IMR-90 (cell line): Measurements from ENCODE around the gene ZNF786. TPM values are rescaled to one million over a fixed set of nuclear protein-coding genes. Genes with fewer than 3 reads are reported as not detected.

Experiments used
- ATAC-seq: fragments of 200-7000 bp; cut with Tn5 transposase; 2 replicates; pipeline ENCODE4 v1.9.1; 2020; ENCODE audit warnings: low read depth, mild to moderate bottlenecking, moderate library complexity
- BruUV-seq: library from RNA; stranded (reverse); fragments of 400-500 nt; replicated peaks from 2 replicates; lab custom pipeline; 2021; lab: Mats Ljungman, UMichigan
- CTCF ChIA-PET: fragments of 300-600 bp; formaldehyde crosslinking; extraction: SDS; loops from one replicate; lab custom pipeline; 2021; ENCODE audit warnings: antibody characterized with exemption; lab: Yijun Ruan, JAX
- POLR2A ChIA-PET: fragments of 300-600 bp; sonication (Branson Sonifier 250); formaldehyde crosslinking; loops from one replicate; lab custom pipeline; 2022; ENCODE audit warnings: antibody characterized with exemption; ENCODE audit not compliant: unreplicated experiment; lab: Charles Lee
- DNase-seq: peaks from one replicate; pipeline ENCODE4 v3.0.0; 2013
- H2AFZ ChIP-seq: replicated peaks from 2 replicates; pipeline ENCODE3; 2013; ENCODE audit warnings: low read length, mild to moderate bottlenecking; ENCODE audit not compliant: poor library complexity
- H2AK5ac ChIP-seq: 2 replicates; pipeline ENCODE4 v1.6.1; 2013; ENCODE audit warnings: low read depth, low read length, inconsistent platforms
- H2AK9ac ChIP-seq: replicated peaks from 2 replicates; pipeline ENCODE3; 2013; ENCODE audit warnings: mild to moderate bottlenecking, low read depth, low read length, moderate library complexity; ENCODE audit not compliant: poor library complexity
- H2BK120ac ChIP-seq: 2 replicates; pipeline ENCODE4 v1.6.1; 2013; ENCODE audit warnings: low read depth, low read length, inconsistent platforms
- H2BK15ac ChIP-seq: 3 replicates; pipeline ENCODE4 v1.6.1; 2013; ENCODE audit warnings: low read depth, low read length, inconsistent platforms
- H2BK20ac ChIP-seq: 2 replicates; pipeline ENCODE4 v1.6.1; 2013; ENCODE audit warnings: low read depth, mild to moderate bottlenecking, inconsistent platforms, low read length, moderate library complexity
- H2BK5ac ChIP-seq: 2 replicates; pipeline ENCODE4 v1.6.1; 2013; ENCODE audit warnings: mild to moderate bottlenecking, low read depth, low read length, inconsistent platforms; ENCODE audit not compliant: poor library complexity, severe bottlenecking
- H3K14ac ChIP-seq: replicated peaks from 2 replicates; pipeline ENCODE4 v1.6.1; 2013; ENCODE audit warnings: low read depth, low read length, inconsistent platforms
- H3K18ac ChIP-seq: 2 replicates; pipeline ENCODE4 v1.6.1; 2013; ENCODE audit warnings: low read depth, low read length, control low read depth
- H3K23ac ChIP-seq: 2 replicates; pipeline ENCODE4 v1.6.1; 2013; ENCODE audit warnings: low read depth, low read length, inconsistent platforms
- H3K27ac ChIP-seq: 2 replicates; pipeline ENCODE4 v1.5.1; 2013; ENCODE audit warnings: mild to moderate bottlenecking, control low read depth, low read length; ENCODE audit not compliant: insufficient read depth
- H3K27me3 ChIP-seq: 2 replicates; pipeline ENCODE4 v1.6.1; 2013; ENCODE audit warnings: low read length; ENCODE audit not compliant: control insufficient read depth, insufficient read depth
- H3K36me3 ChIP-seq: 2 replicates; pipeline ENCODE4 v1.6.1; 2013; ENCODE audit warnings: low read length, mixed read lengths; ENCODE audit not compliant: control insufficient read depth, insufficient read depth
- H3K4ac ChIP-seq: 2 replicates; pipeline ENCODE4 v1.6.1; 2013; ENCODE audit warnings: low read depth, low read length, inconsistent platforms
- H3K4me1 ChIP-seq: 2 replicates; pipeline ENCODE4 v1.6.1; 2013; ENCODE audit warnings: low read length, mixed read lengths; ENCODE audit not compliant: control insufficient read depth, insufficient read depth
- H3K4me2 ChIP-seq: 2 replicates; pipeline ENCODE4 v1.6.1; 2013; ENCODE audit warnings: low read depth, mild to moderate bottlenecking, control low read depth, low read length, moderate library complexity
- H3K4me3 ChIP-seq: 2 replicates; pipeline ENCODE4 v1.5.1; 2013; ENCODE audit warnings: low read depth, mild to moderate bottlenecking, control low read depth, low read length, moderate library complexity; ENCODE audit not compliant: insufficient read depth
- H3K56ac ChIP-seq: 2 replicates; pipeline ENCODE4 v1.6.1; 2013; ENCODE audit warnings: low read length, inconsistent platforms; ENCODE audit not compliant: insufficient read depth; ENCODE audit errors: extremely low read depth
- H3K79me1 ChIP-seq, 2 experiments: 2 replicates each; pipeline ENCODE4 v1.6.1; 2013; ENCODE audit warnings: low read length in 2 of 2, inconsistent platforms in 1 of 2, low read depth in 1 of 2
- H3K9ac ChIP-seq: 2 replicates; pipeline ENCODE4 v1.6.1; 2013; ENCODE audit warnings: low read depth, low read length, control low read depth
- H3K9me1 ChIP-seq: 2 replicates; pipeline ENCODE4 v1.6.1; 2013; ENCODE audit warnings: low read length, inconsistent platforms; ENCODE audit not compliant: insufficient read depth
- H3K9me3 ChIP-seq: 2 replicates; pipeline ENCODE4 v1.6.1; 2013; ENCODE audit warnings: low read length; ENCODE audit not compliant: control insufficient read depth, insufficient read depth
- H4K20me1 ChIP-seq: 2 replicates; pipeline ENCODE4 v1.6.1; 2013; ENCODE audit warnings: low read length, inconsistent platforms; ENCODE audit not compliant: insufficient read depth
- H4K5ac ChIP-seq: 2 replicates; pipeline ENCODE4 v1.6.1; 2013; ENCODE audit warnings: mild to moderate bottlenecking, low read depth, low read length, control low read depth
- H4K8ac ChIP-seq, 2 experiments: 2 replicates each; pipeline ENCODE4 v1.6.1; 2013; ENCODE audit warnings: low read depth in 2 of 2, low read length in 2 of 2, control low read depth in 1 of 2, inconsistent platforms in 1 of 2
- H4K91ac ChIP-seq: 2 replicates; pipeline ENCODE4 v1.6.1; 2013; ENCODE audit warnings: low read depth, low read length, inconsistent platforms; ENCODE audit not compliant: insufficient read depth
- CEBPB ChIP-seq: IDR thresholded peaks from 2 replicates; pipeline ENCODE4 v1.6.1; 2012; ENCODE audit warnings: low read depth, low read length, improper control_type of control experiment
- CHD1 ChIP-seq: IDR thresholded peaks from 2 replicates; pipeline ENCODE4 v1.6.1; 2012; ENCODE audit warnings: low read depth, low read length, improper control_type of control experiment
- FOS ChIP-seq: fragments of 150-350 bp; IDR thresholded peaks from 2 replicates; pipeline ENCODE4 v1.6.1; 2016; ENCODE audit warnings: low read depth, low read length
- MAFK ChIP-seq: IDR thresholded peaks from 2 replicates; pipeline ENCODE4 v1.6.1; 2012; ENCODE audit warnings: low read depth, low read length, improper control_type of control experiment
- MAZ ChIP-seq: IDR thresholded peaks from 2 replicates; pipeline ENCODE4 v1.6.1; 2012; ENCODE audit warnings: low read depth, mild to moderate bottlenecking, low read length, improper control_type of control experiment, moderate library complexity, borderline replicate concordance
- MXI1 ChIP-seq: IDR thresholded peaks from 2 replicates; pipeline ENCODE4 v1.6.1; 2012; ENCODE audit warnings: low read depth, mild to moderate bottlenecking, low read length, moderate library complexity, borderline replicate concordance
- POLR2A ChIP-seq: IDR thresholded peaks from 2 replicates; pipeline ENCODE4 v1.6.1; 2012; ENCODE audit warnings: mild to moderate bottlenecking, low read depth, low read length
- RAD21 ChIP-seq: IDR thresholded peaks from 2 replicates; pipeline ENCODE4 v1.6.1; 2012; ENCODE audit warnings: low read length, improper control_type of control experiment
- RCOR1 ChIP-seq: IDR thresholded peaks from 2 replicates; pipeline ENCODE4 v1.6.1; 2012; ENCODE audit warnings: mild to moderate bottlenecking, low read length, improper control_type of control experiment; ENCODE audit not compliant: insufficient replicate concordance
- RFX5 ChIP-seq: IDR thresholded peaks from 2 replicates; pipeline ENCODE4 v1.8.0; 2012; ENCODE audit warnings: low read depth, mild to moderate bottlenecking, low read length, moderate library complexity
- SMC3 ChIP-seq: fragments of 150-350 bp; IDR thresholded peaks from 2 replicates; pipeline ENCODE4 v1.6.1; 2016; ENCODE audit warnings: low read depth, mild to moderate bottlenecking, antibody characterized with exemption, low read length, moderate library complexity
- USF2 ChIP-seq: fragments of 150-350 bp; IDR thresholded peaks from 2 replicates; pipeline ENCODE4 v1.6.1; 2017; ENCODE audit warnings: mild to moderate bottlenecking, antibody characterized with exemption, low read length, low read depth
- WGBS, 2 experiments: methylation state at CpG; one replicate each; pipeline versions ENCODE4 v1.1.5 to v1.1.7; 2013; ENCODE audit warnings: missing lambda C conversion rate in 2 of 2; ENCODE audit not compliant: insufficient read length in 1 of 2; ENCODE audit errors: extremely low coverage in 2 of 2; 5-methylcytosine and 5-hydroxymethylcytosine counted together
- dilution Hi-C: fragments of 300-500 bp; cut with HindIII; formaldehyde crosslinking; loops from one replicate; pipeline ENCODE4 v1.14.3; 2018; ENCODE audit warnings: low sequenced_read_pairs; ENCODE audit not compliant: unreplicated experiment
- in situ Hi-C: fragments of 300-500 bp; cut with MboI; formaldehyde crosslinking; loops from 3 replicates; pipeline ENCODE4 v1.14.3; 2019; ENCODE audit warnings: low sequenced_read_pairs, inconsistent platforms, mixed read lengths
- intact Hi-C: fragments of 100-400 bp; cut with micrococcal nuclease; formaldehyde crosslinking; loops from 2 replicates; pipeline ENCODE4 v1.10.0; 2022
- polyA plus RNA-seq, 3 experiments: library from polyadenylated mRNA; depleted of rRNA; stranded (reverse); fragments of >200 nt; gene quantifications; 2 replicates each; pipeline ENCODE4 v1.2.3, GENCODE V29; 2012; ENCODE audit warnings: low replicate concordance in 1 of 3
- total RNA-seq: library from RNA; depleted of rRNA; stranded (reverse); fragments of >200 nt; gene quantifications from 2 replicates; pipeline ENCODE4 v1.2.3, GENCODE V29; 2012
- TF ChIP-seq, protein P1 (sequence below): conservative IDR thresholded peaks from 2 replicates; pipeline ENCODE4 v1.5.1; 2012; ENCODE audit warnings: mild to moderate bottlenecking, low read depth, low read length, improper control_type of control experiment

The ZNF786 gene
- total and polyA plus RNA-seq, 2 of the 4 experiments (the other 2 are of a cell fraction), result 2.8 to 7.3 TPM

DNA sequence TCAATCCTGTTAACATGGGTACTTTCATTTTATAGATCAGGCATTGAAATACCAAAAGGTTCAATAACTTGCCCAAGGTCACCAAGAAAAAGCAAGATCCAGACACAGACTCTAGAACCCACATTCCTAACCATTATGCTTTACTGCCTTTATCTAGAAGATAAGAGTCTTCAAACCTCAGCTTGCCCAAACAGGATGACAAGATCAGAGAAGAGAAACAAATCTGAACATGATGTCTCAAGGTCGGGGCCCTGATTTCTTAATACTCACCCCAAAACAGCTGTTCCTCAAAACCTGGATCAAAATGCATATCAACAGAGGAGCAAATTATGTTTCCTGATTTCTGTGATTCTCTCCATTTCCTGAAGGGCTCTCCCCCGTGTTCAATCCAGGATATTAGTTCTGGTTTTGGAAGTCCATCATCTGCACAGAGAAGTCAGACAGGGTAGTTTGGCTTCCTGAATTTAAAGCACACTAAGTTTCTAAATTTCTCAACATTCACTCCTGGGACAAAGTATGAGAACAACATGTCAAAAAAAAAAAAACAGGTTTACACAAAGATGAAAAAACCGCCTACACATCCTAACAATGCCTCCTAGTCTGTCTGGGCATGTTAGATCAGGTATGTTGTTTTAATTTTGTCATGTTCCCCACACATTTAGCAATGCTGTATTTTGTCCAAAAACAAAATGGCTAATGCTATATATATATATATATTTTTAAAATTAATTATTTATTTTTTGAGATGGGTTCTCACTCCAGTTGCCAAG is 16.2 kb downstream of the ZNF786 start:
- H3K4me2 ChIP-seq, result no peak overlapping the region
- no peak overlapping the region for H4K8ac ChIP-seq
- H2BK20ac ChIP-seq, result no peak overlapping the region
- H3K9me3 ChIP-seq, result no peaks in the 10 kb centered on the region
- no peak overlapping the region for H3K4me3 ChIP-seq
- H3K9me1 ChIP-seq, result no peaks in the 10 kb centered on the region
- H3K36me3 ChIP-seq, result peaks cover 25% of the 10 kb centered on the region
- ChIA-PET POLR2A (no interaction called here), CTCF (no interaction called here)
- H3K79me1 ChIP-seq, result peaks cover 3% of the 10 kb centered on the region in 2 experiments; a peak in 2 of 4 replicates
- no peak overlapping the region for H4K91ac ChIP-seq
- H4K5ac ChIP-seq, result no peak overlapping the region
- H2AFZ ChIP-seq, result no peak overlapping the region
- no CpG with 5 or more reads among the region's 3 CpGs for WGBS, 2 experiments
- H2AK5ac ChIP-seq, result no peak overlapping the region
- no peak overlapping the region for H3K23ac ChIP-seq
- in situ Hi-C loops (no loop called here), dilution Hi-C loops (no loop called here), intact Hi-C loops (no loop called here)
- no peak for DNase-seq
- H3K56ac ChIP-seq, result no peak overlapping the region
- no peaks in the 10 kb centered on the region; the same call in 1 of the 2 replicates for H4K20me1 ChIP-seq
- no peak overlapping the region for H3K27ac ChIP-seq
- no peak overlapping the region for H2AK9ac ChIP-seq
- ATAC-seq, result no peak
- H2BK15ac ChIP-seq, result no peak overlapping the region
- no peak overlapping the region for H3K4ac ChIP-seq
- TF ChIP-seq USF2, result no peak
- TF ChIP-seq MAZ, result no peak
- no peak for TF ChIP-seq CHD1
- no peak for TF ChIP-seq SMC3
- no peak for TF ChIP-seq RAD21
- TF ChIP-seq CEBPB, result no peak
- no peak for TF ChIP-seq MXI1
- TF ChIP-seq, protein P1, sequence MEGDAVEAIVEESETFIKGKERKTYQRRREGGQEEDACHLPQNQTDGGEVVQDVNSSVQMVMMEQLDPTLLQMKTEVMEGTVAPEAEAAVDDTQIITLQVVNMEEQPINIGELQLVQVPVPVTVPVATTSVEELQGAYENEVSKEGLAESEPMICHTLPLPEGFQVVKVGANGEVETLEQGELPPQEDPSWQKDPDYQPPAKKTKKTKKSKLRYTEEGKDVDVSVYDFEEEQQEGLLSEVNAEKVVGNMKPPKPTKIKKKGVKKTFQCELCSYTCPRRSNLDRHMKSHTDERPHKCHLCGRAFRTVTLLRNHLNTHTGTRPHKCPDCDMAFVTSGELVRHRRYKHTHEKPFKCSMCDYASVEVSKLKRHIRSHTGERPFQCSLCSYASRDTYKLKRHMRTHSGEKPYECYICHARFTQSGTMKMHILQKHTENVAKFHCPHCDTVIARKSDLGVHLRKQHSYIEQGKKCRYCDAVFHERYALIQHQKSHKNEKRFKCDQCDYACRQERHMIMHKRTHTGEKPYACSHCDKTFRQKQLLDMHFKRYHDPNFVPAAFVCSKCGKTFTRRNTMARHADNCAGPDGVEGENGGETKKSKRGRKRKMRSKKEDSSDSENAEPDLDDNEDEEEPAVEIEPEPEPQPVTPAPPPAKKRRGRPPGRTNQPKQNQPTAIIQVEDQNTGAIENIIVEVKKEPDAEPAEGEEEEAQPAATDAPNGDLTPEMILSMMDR, result no peak
- TF ChIP-seq MAFK, result no peak
- TF ChIP-seq RCOR1, result no peak
- TF ChIP-seq FOS, result no peak
- TF ChIP-seq RFX5, result no peak
- no peak for TF ChIP-seq POLR2A
- no TSS peak for BruUV-seq
- H3K14ac ChIP-seq, result no peak overlapping the region
- no peaks in the 10 kb centered on the region for H3K4me1 ChIP-seq
- H3K18ac ChIP-seq, result no peak overlapping the region
- H3K27me3 ChIP-seq, result no peaks in the 10 kb centered on the region
- H2BK5ac ChIP-seq, result no peak overlapping the region
- no peak overlapping the region for H2BK120ac ChIP-seq
- H3K9ac ChIP-seq, result no peak overlapping the region
